Ascending aorta (tissue), 2 donors: ENCODE results near the gene LARP1. TPM values are rescaled to one million over a fixed set of nuclear protein-coding genes. Genes with fewer than 3 reads are reported as not detected.

ENCODE experiments used
- DNase-seq, 2 donors: peaks; one replicate each; pipeline ENCODE4 v3.0.0-alpha.2; 2019; ENCODE audit warnings: low spot score in 2 of 2
- H3K27ac ChIP-seq, 2 donors: fragments of 200-600 bp; sonication (generic); one replicate each; pipeline ENCODE4 v1.5.1; 2016 to 2017; ENCODE audit warnings: mild to moderate bottlenecking in 1 of 2
- H3K27me3 ChIP-seq: fragments of 200-600 bp; sonication (generic); one replicate; pipeline ENCODE4 v1.5.1; 2017
- H3K36me3 ChIP-seq, 2 donors: fragments of 200-600 bp; sonication (generic); one replicate each; pipeline ENCODE4 v1.5.1; 2016
- H3K4me1 ChIP-seq, 2 donors: fragments of 200-600 bp; sonication (generic); one replicate each; pipeline ENCODE4 v1.5.1; 2016 to 2017; ENCODE audit warnings: mild to moderate bottlenecking in 1 of 2
- H3K4me3 ChIP-seq, 2 donors: fragments of 200-600 bp; sonication (generic); one replicate each; pipeline ENCODE4 v1.5.1; 2016 to 2017; ENCODE audit warnings: mild to moderate bottlenecking in 1 of 2
- H3K9me3 ChIP-seq, 2 donors: fragments of 200-600 bp; sonication (generic); one replicate each; pipeline ENCODE4 v1.5.1; 2016
- CTCF ChIP-seq, 3 experiments: fragments of 200-600 bp in 2 of 3; fragments of 450-650 bp in 1 of 3; sonication (generic) in 2 of 3; IDR thresholded peaks; one replicate each; pipeline ENCODE4 v1.5.1; 2016 to 2019; ENCODE audit warnings: antibody characterized with exemption in 3 of 3, mild to moderate bottlenecking in 1 of 3, moderate library complexity in 1 of 3
- intact Hi-C: fragments of 100-400 bp; cut with DNase I; formaldehyde crosslinking; loops from one replicate; pipeline ENCODE4 v1.15.1; 2023
- total RNA-seq: library from RNA; depleted of rRNA; stranded (reverse); fragments of >200 nt; gene quantifications from one replicate; pipeline ENCODE4 v1.1.0, GENCODE V29; 2016

The LARP1 gene
- total RNA-seq, 1 donor from 2014 or later: 105 TPM

GRCh38 chr5:154811653-154812465 is 56.7 kb downstream of the LARP1 start:
- intact Hi-C loops: loop anchor here (1.0 to 2.0 kb wide), 2 partner anchors 57 to 162 kb away; partner anchors contain the start of gene LARP1
- TF ChIP-seq CTCF (IDR thresholded peaks at IDR 0.05): peak; percentile 70 to 89 (median 81)
- peak in 1 of 2 donors; percentile 76 for DNase-seq
- no peak overlapping the region for H3K27ac ChIP-seq
- H3K9me3 ChIP-seq: no peaks in the 10 kb centered on the region
- H3K36me3 ChIP-seq: peaks cover 66 to 89% of the 10 kb centered on the region in 2 donors
- H3K4me1 ChIP-seq: no peaks in the 10 kb centered on the region
- H3K27me3 ChIP-seq: no peaks in the 10 kb centered on the region
- H3K4me3 ChIP-seq: no peak overlapping the region

GRCh38 chr5:154813158-154813557 is 58.0 kb downstream of the LARP1 start:
- intact Hi-C loops: loop anchor here (2.0 kb wide), 1 partner anchor 58 kb away; the partner anchor contains the start of gene LARP1
- Histone ChIP-seq H3K9me3 (no peaks in the 10 kb centered on the region), H3K36me3 (peaks cover 59 to 94% of the 10 kb centered on the region in 2 donors), H3K27ac (no peak overlapping the region), H3K27me3 (no peaks in the 10 kb centered on the region), H3K4me3 (no peak overlapping the region), H3K4me1 (no peaks in the 10 kb centered on the region)
- no peak for DNase-seq
- TF ChIP-seq CTCF (IDR thresholded peaks at IDR 0.05): no peak

- no peak overlapping the region for H3K27ac ChIP-seq
- H3K9me3 ChIP-seq: no peaks in the 10 kb centered on the region
- no peak for DNase-seq
- no peaks in the 10 kb centered on the region for H3K4me1 ChIP-seq
- intact Hi-C loops: loop anchor here (2.0 kb wide), 1 partner anchor 59 kb away; the partner anchor contains the start of gene LARP1
- H3K27me3 ChIP-seq: no peaks in the 10 kb centered on the region
- no peak for TF ChIP-seq CTCF (IDR thresholded peaks at IDR 0.05)
- H3K36me3 ChIP-seq: peaks cover 53 to 89% of the 10 kb centered on the region in 2 donors
- no peak overlapping the region for H3K4me3 ChIP-seq
Observed at GRCh38 chr5:154813736-154814135, 58.6 kb downstream of the LARP1 start.

GRCh38 chr5:154815025-154815424 is 59.8 kb downstream of the LARP1 start:
- no peaks in the 10 kb centered on the region for H3K4me1 ChIP-seq
- H3K27ac ChIP-seq: no peak overlapping the region
- DNase-seq: no peak
- intact Hi-C loops: no loop called here
- H3K9me3 ChIP-seq: no peaks in the 10 kb centered on the region
- no peak for TF ChIP-seq CTCF (IDR thresholded peaks at IDR 0.05)
- no peak overlapping the region for H3K4me3 ChIP-seq
- H3K36me3 ChIP-seq: peaks cover 42 to 83% of the 10 kb centered on the region in 2 donors
- H3K27me3 ChIP-seq: no peaks in the 10 kb centered on the region

- H3K27me3 ChIP-seq: no peaks in the 10 kb centered on the region
- no peak overlapping the region for H3K27ac ChIP-seq
- no peak for TF ChIP-seq CTCF (IDR thresholded peaks at IDR 0.05)
- H3K36me3 ChIP-seq: peaks cover 37 to 83% of the 10 kb centered on the region in 2 donors
- H3K9me3 ChIP-seq: no peaks in the 10 kb centered on the region
- H3K4me3 ChIP-seq: no peak overlapping the region
- intact Hi-C loops: no loop called here
- no peaks in the 10 kb centered on the region for H3K4me1 ChIP-seq
- no peak for DNase-seq
Observed at GRCh38 chr5:154815684-154816247, 60.6 kb downstream of the LARP1 start.
